ENCODE data around the gene TSNAX.

Gene TSNAX

DNA sequence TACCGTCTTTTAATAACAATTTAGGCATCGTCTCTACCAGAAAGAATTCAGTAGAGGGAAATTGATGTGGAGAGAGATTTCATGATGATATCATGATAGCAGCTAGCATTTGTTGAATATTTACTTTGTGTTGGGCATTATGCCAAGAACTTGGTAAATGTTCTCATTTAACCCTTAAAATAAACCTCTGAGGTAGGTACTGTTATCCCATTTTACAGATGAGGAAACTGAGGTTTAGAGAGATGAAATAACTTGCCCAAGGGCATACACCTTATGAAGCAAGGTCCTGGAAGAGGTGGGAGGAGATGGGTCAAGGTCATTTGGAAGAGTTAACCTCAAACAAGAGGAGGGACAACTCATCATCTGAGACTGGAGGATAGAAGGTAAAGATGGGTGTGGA lies 34.8 kb downstream of the TSNAX start:
- TF ChIP-seq GATA3 (IDR thresholded peaks at IDR 0.05; ENCODE audit: low read depth, low read length) (no peak), GATA2 (IDR thresholded peaks at IDR 0.05; ENCODE audit: low read depth, low read length) (no peak)

DNA sequence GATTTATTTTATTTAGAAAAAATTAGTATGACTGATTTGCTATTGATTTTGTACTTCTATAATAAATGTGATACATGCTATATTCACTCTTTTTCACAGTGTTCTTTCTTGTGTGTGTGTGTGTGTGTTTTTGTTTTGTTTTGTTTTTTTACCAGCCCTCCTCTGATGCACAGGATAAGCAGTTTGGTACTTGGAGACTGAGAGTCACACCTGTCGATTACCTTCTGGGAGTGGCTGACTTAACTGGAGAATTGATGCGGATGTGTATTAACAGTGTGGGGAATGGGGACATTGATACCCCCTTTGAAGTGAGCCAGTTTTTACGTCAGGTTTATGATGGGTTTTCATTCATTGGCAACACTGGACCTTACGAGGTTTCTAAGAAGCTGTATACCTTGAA lies 35.9 kb downstream of the TSNAX start:
- TF ChIP-seq GATA3 (IDR thresholded peaks at IDR 0.05; ENCODE audit: low read depth, low read length) (no peak), GATA2 (IDR thresholded peaks at IDR 0.05; ENCODE audit: low read depth, low read length) (no peak)

DNA sequence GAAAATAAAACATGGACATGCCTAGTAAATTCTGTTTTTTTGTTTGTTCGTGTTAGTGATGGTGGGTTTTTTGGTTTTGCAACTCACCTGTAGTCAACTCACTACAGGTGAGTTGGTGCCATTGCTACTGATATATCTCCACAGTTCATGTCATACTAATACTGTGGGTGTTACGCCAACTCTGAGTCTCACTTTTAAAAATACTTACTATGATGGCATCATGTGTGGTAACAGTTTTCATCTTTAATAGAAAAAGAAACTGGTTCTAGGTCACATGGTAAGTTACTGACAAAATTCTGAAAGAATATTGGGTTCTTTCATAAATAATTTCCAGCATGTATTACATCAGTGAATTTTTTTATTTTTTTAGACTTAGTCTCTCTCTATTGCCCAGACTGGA lies 38.0 kb downstream of the TSNAX start:
- TF ChIP-seq GATA3 (IDR thresholded peaks at IDR 0.05; ENCODE audit: low read depth, low read length), result no peak
- no peak for TF ChIP-seq GATA2 (IDR thresholded peaks at IDR 0.05; ENCODE audit: low read depth, low read length)

DNA sequence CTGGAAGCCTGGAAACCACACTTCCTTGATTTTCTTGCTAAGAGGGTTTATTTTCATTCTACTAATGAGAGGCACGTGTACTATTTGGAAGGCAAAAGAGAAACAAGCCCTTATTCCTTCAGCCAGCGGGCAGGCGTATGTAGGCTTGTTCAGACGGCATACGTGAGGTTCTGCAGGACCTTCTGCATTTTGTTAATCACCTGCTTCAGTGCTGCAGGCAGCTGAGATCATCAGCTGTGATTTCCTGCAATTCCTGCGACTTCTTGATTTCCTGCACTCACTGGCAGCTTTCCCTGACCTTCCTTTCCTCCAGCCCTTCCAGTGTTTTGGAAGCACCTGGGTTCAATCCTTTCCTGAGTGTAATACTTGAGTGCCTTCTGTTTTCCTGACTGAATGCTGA lies 43.4 kb downstream of the TSNAX start:
- no peak for TF ChIP-seq GATA3 (IDR thresholded peaks at IDR 0.05; ENCODE audit: low read depth, low read length)

DNA sequence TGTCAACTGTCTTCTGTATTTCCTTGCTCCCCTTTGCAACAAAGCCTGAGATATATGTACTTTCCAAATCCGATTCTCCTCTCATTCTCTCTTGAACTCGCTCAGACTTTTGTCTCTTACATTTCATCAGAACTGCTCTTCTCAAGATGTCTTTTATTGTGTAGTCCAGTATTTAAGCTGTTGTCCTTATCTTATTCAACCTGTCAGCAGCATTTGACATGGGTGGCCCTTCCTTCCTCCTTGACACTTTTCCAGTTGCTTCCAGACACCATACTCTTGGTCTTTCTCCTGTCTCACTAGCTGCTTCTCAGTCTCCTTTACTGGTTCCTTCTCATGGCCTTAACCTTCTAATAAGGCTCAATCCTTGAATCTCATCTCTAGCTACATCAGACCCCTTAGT lies 47.0 kb downstream of the TSNAX start:
- TF ChIP-seq GATA2 (IDR thresholded peaks at IDR 0.05; ENCODE audit: low read depth, low read length) (no peak), GATA3 (IDR thresholded peaks at IDR 0.05; ENCODE audit: low read depth, low read length) (no peak)

DNA sequence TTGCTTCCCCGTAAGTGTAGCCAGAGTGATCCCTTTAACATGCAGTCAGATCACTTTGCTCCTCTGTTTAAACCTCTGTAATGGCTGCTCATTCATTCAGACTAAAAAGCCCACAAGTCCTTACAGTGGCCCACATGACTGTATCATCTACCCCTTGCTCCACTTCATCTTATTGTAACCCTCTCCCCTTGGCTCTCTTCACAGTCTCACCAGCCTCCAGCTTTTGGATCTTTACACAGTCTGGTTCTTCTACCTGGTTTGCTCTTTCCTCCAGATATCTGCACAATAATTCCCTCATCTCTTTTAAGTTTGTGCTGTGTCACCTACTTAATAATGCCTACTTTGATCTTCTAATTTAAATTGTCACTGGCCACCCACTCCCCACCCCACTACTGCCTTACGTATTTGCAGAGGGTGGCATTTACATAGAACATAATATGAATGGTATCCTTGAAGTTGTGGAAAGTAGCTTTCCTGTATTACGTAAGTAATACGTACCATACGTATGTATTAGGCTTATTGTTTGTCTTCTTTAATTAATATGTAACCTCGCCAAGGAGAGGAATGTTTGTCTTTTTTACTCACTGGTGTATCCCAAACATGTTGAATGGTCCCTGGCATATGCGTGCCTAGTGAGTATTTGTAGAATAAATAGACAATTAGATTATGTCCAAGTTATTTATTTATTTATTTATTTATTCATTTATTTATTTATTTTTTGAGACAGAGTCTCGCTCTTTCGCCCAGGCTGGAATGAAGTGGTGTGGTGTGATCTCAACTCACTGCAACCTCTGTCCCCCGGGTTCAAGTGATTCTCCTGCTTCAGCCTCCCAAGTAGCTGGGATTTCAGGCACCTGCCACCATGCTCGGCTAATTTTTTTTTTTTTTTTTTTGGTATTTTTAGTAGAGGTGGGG lies 48.6 kb downstream of the TSNAX start:
- TF ChIP-seq GATA3 (IDR thresholded peaks at IDR 0.05; ENCODE audit: low read depth, low read length) (no peak), GATA2 (IDR thresholded peaks at IDR 0.05; ENCODE audit: low read depth, low read length) (no peak)

DNA sequence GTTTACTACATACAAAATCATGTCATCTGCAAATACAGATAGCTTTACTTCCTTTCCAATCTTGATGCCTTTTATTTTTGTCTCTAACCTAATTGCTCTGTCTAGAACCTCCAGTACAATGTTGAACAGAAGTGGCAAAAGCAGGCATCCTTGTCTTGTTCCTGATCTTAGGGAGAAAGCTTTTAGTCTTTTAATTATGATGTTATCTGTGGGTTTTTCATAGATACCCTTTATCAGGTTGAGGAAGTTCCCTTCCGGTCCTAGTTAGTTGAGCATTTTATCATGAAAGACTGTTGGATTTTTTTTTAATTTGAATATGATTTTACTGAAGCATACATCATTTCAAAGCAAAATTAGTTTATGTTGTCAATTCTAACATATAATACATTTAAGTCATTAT lies 52.4 kb downstream of the TSNAX start:
- TF ChIP-seq GATA2 (IDR thresholded peaks at IDR 0.05; ENCODE audit: low read depth, low read length) (peak; percentile 96), GATA3 (IDR thresholded peaks at IDR 0.05; ENCODE audit: low read depth, low read length) (peak; percentile 100)

DNA sequence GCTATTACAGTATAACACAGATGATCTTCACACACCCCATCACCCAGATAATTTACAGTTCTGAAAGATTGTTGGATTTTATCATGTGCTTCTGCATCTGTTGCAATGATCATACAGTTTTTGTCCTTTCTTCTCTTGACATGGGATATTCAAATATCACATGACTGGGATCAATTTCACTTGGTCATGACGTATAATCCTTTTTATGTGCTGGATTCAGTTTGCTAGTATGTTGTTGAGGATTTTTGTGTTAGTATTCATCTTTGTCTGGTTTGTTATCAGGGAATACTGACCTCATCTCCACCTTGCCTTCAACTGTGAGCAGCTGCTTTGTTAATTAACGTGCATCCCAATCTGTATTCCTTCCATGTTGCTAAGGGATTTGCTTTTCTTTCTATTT lies 53.4 kb downstream of the TSNAX start:
- TF ChIP-seq GATA2 (IDR thresholded peaks at IDR 0.05; ENCODE audit: low read depth, low read length) (no peak), GATA3 (IDR thresholded peaks at IDR 0.05; ENCODE audit: low read depth, low read length) (no peak)

DNA sequence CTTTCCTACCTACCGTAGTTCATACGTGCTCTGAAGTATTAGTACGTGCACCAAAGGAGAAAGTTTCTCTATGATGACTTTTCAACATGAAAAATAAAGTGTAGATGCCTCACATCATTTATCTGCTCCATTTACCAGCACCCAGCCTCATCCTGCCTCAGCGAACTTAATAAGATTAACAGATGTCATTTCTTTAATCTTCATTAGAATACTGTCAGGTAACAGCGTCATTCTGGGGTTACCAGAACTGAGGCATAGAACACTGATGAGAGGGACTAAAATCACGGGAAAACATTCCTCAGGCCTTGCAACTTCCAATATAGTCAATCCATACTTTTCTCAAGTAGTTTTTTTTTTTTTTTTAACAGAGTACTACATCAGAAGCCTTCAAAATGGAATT lies 54.9 kb downstream of the TSNAX start:
- TF ChIP-seq GATA2 (IDR thresholded peaks at IDR 0.05; ENCODE audit: low read depth, low read length) (no peak), GATA3 (IDR thresholded peaks at IDR 0.05; ENCODE audit: low read depth, low read length) (no peak)

DNA sequence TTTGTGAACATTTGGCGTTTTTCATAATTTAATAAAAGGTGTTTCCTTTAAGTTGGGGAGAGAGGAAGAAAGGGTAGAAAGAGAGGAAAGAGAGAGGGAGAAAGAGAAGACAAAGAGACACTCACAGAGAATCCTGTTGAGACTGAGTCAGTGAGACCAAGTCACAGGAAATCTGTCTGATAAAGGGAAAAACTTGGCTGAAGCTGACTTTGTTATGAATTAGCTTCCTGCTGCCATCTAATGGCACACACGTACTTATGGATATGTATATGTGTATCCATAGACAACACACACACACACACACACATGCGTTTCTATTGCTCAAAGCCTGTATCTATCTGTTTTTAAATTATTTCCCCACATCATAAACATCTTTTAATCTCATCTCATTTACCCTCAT lies 55.6 kb downstream of the TSNAX start:
- no peak for TF ChIP-seq GATA3 (IDR thresholded peaks at IDR 0.05; ENCODE audit: low read depth, low read length)
- no peak for TF ChIP-seq GATA2 (IDR thresholded peaks at IDR 0.05; ENCODE audit: low read depth, low read length)

DNA sequence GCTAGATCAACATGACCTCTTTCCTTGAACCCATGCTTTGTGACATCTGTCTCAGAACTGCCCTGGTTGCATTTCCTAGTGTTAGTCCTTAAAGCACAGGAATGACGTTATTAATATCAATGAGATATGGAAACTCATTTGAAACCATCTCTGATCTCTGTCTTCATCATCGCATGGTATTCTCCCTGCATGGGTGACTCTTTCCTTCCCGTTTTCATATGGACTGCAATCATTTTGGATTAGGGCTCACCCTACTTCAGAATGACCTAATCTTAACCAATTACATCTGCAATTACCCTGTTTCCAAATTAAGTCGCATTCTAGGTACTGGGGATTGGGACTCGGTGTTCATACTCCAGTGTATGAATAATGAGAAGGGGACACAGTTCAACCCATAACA lies 56.5 kb downstream of the TSNAX start:
- TF ChIP-seq GATA2 (IDR thresholded peaks at IDR 0.05; ENCODE audit: low read depth, low read length) (no peak), GATA3 (IDR thresholded peaks at IDR 0.05; ENCODE audit: low read depth, low read length) (no peak)

DNA sequence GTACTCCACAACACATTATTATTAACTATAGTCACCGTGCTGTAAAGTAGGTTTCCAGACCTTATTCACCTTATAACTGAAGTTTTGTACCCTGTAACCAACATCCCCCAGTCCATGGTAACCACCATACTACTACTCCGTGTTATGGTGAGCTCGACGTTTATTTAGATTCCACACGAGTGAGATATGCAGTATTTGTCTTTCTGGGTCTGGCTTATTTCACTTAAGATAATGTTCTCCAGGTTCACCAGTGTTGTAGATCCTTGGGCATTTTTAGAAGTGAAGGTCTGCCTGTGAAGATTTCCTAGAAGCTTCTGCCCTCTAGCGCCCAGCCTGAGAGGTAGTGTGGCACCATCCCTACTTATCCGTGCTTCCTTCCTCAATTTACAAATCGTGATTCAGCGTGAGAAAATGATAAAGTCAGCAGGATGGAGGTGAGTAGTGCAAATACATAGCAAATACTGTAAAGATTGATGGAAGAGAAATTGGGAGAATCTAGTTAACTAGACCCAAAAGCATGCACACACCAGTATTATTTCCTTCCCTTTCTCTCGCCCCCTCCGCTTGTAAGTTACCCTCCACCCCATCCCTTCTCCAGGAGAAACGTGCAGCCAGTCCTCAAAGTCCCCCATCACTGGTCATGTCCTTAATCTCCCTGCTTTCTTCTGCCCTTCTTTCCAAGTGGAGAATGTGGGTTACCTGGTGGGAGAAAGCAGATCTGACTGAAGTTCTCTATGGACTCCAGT lies 62.2 kb downstream of the TSNAX start:
- TF ChIP-seq GATA2 (IDR thresholded peaks at IDR 0.05; ENCODE audit: low read depth, low read length), result no peak
- no peak for TF ChIP-seq GATA3 (IDR thresholded peaks at IDR 0.05; ENCODE audit: low read depth, low read length)

DNA sequence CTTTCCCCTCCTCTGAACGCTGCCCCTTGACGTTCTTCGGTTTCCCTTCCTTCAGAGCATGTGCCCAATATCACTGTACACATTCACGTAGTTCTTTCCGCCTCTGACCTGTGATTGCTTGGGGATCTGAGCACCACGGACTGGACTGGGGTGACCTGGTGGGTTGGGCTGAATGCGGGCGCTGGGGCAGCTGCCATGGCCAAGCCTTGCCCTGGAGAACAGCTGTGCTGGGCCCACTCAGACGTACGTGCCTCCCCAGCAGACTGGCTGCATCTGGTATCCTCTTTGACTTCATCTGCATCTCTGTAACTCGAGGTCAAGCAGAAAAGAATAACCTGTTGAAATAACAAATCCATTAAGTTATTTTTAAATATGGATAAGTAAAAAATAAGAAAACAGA lies 63.0 kb downstream of the TSNAX start:
- TF ChIP-seq GATA2 (IDR thresholded peaks at IDR 0.05; ENCODE audit: low read depth, low read length) (no peak), GATA3 (IDR thresholded peaks at IDR 0.05; ENCODE audit: low read depth, low read length) (no peak)

DNA sequence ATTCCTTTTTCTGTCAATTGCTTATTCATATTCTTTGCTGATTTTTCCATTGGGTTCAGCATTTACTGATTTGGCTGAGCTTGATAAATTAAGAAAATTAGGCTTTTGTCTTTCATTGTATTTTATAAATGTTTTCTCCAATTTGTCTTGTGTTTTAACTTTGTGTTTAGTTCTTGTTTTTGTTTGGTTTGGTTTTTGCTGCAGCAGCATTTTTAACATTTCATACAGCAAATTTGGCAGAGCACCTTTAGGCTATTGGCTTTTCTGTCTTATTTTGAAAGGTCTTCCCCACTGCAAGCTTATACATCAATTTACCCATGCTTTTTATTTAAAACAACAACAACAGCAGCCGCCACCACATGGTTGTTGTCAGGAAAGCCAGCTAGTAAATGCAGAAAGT lies 64.3 kb downstream of the TSNAX start:
- TF ChIP-seq GATA3 (IDR thresholded peaks at IDR 0.05; ENCODE audit: low read depth, low read length) (no peak), GATA2 (IDR thresholded peaks at IDR 0.05; ENCODE audit: low read depth, low read length) (no peak)

DNA sequence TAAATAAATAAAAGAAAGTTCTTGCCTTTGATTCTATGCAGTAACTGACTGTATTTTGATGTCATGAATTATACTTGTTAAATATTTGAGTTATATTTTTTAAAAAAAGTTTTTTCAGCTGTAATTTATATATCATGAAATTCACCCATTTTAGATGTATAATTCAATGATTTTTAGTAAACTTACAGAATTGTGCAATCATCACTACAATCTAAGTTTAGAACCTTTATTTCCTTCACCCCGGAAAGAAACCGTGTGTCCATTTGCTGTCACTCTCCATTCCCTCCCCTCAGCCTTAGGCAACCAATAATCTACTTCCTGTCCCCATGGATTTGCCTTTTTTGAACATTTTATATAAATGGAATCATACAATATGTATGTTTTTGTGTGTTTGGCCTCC lies 65.7 kb downstream of the TSNAX start:
- TF ChIP-seq GATA3 (IDR thresholded peaks at IDR 0.05; ENCODE audit: low read depth, low read length) (no peak), GATA2 (IDR thresholded peaks at IDR 0.05; ENCODE audit: low read depth, low read length) (no peak)

Data from SH-SY5Y (cell line).